Lower leg skin (tissue), 4 donors: ENCODE measurements around the gene ERVK3-1. TPM values are rescaled to one million over a fixed set of nuclear protein-coding genes. Genes with fewer than 3 reads are reported as not detected.

ENCODE experiments used
- DNase-seq, 2 donors: peaks; one replicate each; pipeline ENCODE4 v3.0.0-alpha.2; 2019; ENCODE audit warnings: low spot score in 2 of 2
- H3K4me3 ChIP-seq: fragments of 200-600 bp; sonication (generic); 2 replicates; pipeline ENCODE4 v1.5.1; 2017; ENCODE audit warnings: mild to moderate bottlenecking, low read depth; ENCODE audit not compliant: poor library complexity, severe bottlenecking
- CTCF ChIP-seq, 3 donors: fragments of 450-650 bp; IDR thresholded peaks; one replicate each; pipeline ENCODE4 v1.5.1; 2016; ENCODE audit warnings: antibody characterized with exemption in 3 of 3, mild to moderate bottlenecking in 3 of 3, moderate library complexity in 2 of 3
- POLR2A ChIP-seq, 2 donors: fragments of 450-650 bp; IDR thresholded peaks; one replicate each; pipeline ENCODE4 v1.6.1; 2016 to 2017; ENCODE audit warnings: antibody characterized with exemption in 2 of 2, mild to moderate bottlenecking in 1 of 2, moderate library complexity in 1 of 2
- WGBS, 2 donors: methylation state at CpG; one replicate each; pipeline ENCODE4 v1.1.5; 2018; 5-methylcytosine and 5-hydroxymethylcytosine counted together
- intact Hi-C: fragments of 100-400 bp; cut with DNase I; formaldehyde crosslinking; loops from one replicate; pipeline ENCODE4 v1.15.0; 2023; ENCODE audit warnings: low total_unique reads
- total RNA-seq, 4 donors: library from RNA; depleted of rRNA; stranded (reverse); fragments of >200 nt; gene quantifications; one replicate each; pipeline ENCODE4 v1.1.0, GENCODE V29; 2016

ERVK3-1 gene
- total RNA-seq, 4 donors from 2014 or later, result 23.3 to 50.1 (median 33.4) TPM

DNA sequence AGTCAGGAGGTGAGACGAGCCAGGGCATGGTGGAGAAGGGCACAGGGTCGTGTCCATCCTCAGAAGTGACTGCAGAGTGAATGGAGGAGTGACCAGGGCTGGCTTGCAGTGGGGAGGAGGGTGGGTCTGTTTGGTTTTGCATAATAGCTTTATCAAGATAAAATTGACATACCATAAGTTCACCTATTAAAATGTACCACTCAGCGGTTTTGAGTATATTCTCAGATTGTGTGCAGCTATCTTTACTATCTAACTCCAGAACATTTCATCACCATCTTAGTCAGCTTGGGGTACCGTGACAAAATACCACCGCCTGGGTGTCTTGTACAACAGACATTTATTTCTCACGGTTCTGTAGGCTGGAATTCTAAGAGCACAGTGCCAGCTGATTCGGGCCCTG lies 13.2 kb upstream of the ERVK3-1 start:
- intact Hi-C loops, result no loop called here
- WGBS, 2 donors, result 95% methylated on average over 7 of the region's 7 CpGs
- no peak for DNase-seq
- TF ChIP-seq CTCF (IDR thresholded peaks at IDR 0.05) (no peak), POLR2A (IDR thresholded peaks at IDR 0.05) (no peak)
- H3K4me3 ChIP-seq, result no peak overlapping the region

DNA sequence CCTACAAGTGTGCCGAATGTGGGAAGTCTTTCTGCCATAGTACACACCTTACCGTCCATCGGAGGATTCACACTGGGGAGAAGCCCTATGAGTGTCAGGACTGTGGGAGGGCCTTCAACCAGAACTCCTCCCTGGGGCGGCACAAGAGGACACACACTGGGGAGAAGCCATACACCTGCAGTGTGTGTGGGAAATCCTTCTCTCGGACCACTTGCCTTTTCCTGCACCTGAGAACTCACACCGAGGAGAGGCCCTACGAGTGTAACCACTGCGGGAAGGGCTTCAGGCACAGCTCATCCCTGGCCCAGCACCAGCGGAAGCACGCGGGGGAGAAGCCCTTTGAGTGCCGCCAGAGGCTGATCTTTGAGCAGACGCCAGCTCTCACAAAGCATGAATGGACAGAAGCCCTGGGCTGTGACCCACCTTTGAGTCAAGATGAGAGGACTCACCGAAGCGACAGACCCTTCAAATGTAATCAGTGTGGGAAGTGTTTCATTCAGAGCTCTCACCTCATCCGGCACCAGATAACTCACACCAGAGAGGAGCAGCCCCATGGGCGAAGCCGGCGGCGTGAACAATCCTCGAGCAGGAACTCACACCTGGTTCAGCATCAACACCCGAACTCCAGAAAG lies 10.3 kb upstream of the ERVK3-1 start:
- WGBS, 2 donors, result 96 to 97% methylated on average over 22 of the region's 22 CpGs
- TF ChIP-seq CTCF (IDR thresholded peaks at IDR 0.05) (no peak), POLR2A (IDR thresholded peaks at IDR 0.05) (no peak)
- no peak for DNase-seq
- intact Hi-C loops, result no loop called here
- no peak overlapping the region for H3K4me3 ChIP-seq

GRCh38 chr19:58296104-58296503 lies 9.1 kb upstream of the ERVK3-1 start:
- WGBS, 2 donors, result 74 to 79% methylated on average over 7 of the region's 7 CpGs
- no peak for TF ChIP-seq POLR2A (IDR thresholded peaks at IDR 0.05)
- TF ChIP-seq CTCF (IDR thresholded peaks at IDR 0.05), result no peak
- intact Hi-C loops, result no loop called here
- H3K4me3 ChIP-seq, result no peak overlapping the region
- DNase-seq, result no peak

DNA sequence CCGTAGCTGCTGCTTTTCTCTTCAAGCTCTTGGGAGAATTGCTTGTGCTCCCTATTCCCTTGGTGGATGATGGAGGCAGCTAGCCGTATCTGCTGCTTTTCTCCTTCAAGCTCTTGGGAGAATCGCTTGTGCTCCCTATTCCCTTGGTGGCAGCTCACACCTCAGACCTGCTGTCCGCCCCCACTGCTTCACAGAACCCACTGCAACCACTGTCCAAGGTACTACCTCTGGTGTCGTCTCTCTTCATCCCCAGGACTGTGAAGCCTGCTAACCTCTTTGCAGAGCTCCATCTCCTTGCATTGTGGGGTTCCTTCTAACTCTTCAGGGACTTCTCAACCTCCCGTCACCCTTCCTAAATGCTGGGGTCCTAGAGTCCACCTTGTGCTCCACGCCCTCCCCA lies 4.6 kb upstream of the ERVK3-1 start:
- WGBS, 2 donors, result 94 to 96% methylated on average over 7 of the region's 7 CpGs
- TF ChIP-seq CTCF (IDR thresholded peaks at IDR 0.05) (no peak), POLR2A (IDR thresholded peaks at IDR 0.05) (no peak)
- no peak for DNase-seq
- no peak overlapping the region for H3K4me3 ChIP-seq
- intact Hi-C loops, result no loop called here

GRCh38 chr19:58304255-58304654 lies 922 bp upstream of the ERVK3-1 start:
- intact Hi-C loops, result no loop called here
- DNase-seq, result no peak
- TF ChIP-seq CTCF (IDR thresholded peaks at IDR 0.05), result no peak
- H3K4me3 ChIP-seq, result no peak overlapping the region
- 86 to 92% methylated on average over 7 of the region's 7 CpGs for WGBS, 2 donors

GRCh38 chr19:58304748-58305064 lies 471 bp upstream of the ERVK3-1 start:
- TF ChIP-seq CTCF (IDR thresholded peaks at IDR 0.05) (no peak), POLR2A (IDR thresholded peaks at IDR 0.05) (no peak)
- DNase-seq, result no peak
- intact Hi-C loops, result loop anchor here (5.0 kb wide), 1 partner anchor 212 kb away; no protein-coding TSS in a partner anchor
- WGBS, 2 donors, result 16 to 23% methylated on average over 7 of the region's 7 CpGs
- no peak overlapping the region for H3K4me3 ChIP-seq
